ENCODE results near the gene CCL19.

DNA sequence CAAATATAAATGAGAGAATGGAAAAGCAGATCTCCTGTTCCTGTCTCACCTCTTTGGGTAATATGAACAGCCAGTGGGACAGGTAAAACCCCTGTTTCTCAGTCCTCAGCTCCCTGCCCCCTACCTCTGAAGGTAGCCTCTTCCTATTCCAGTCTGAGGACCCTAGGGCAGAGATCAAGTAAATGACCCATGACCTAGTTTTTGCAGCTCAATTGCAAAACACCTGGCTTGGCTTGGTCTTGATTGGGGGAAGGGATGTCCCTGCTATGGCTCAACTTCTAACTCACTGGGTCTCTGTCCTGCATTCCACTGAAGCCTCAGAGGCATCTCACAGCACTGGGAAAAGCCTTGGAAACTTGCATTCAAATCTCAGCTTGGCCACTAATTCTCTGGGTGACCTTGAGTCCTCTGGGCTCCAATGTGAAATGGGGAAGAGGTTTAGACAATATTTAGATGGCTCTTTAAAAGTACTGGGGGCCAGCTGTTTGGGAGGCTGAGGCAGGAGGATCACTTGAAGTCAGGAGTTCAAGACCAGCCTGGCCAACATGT is 46.2 kb downstream of the CCL19 start:
- TF ChIP-seq CBX3 (IDR thresholded peaks at IDR 0.05; ENCODE audit: low read depth) (no peak), EZH2phosphoT487 (IDR thresholded peaks at IDR 0.05; ENCODE audit: borderline replicate concordance) (no peak), POLR2AphosphoS5 (IDR thresholded peaks at IDR 0.05; ENCODE audit: low read depth, low read length) (no peak), POLR2A (IDR thresholded peaks at IDR 0.05; ENCODE audit: borderline replicate concordance, extremely low read depth, insufficient read depth, insufficient read length) (no peak), TCF7L2 (IDR thresholded peaks at IDR 0.05; ENCODE audit: borderline replicate concordance, extremely low read depth, insufficient read depth, insufficient read length) (no peak), YY1 (IDR thresholded peaks at IDR 0.05; ENCODE audit: extremely low read depth, insufficient replicate concordance, low read depth, low read length) (no peak), EZH2 (IDR thresholded peaks at IDR 0.05) (no peak), JUND (IDR thresholded peaks at IDR 0.05) (no peak)
- TF ChIP-seq, protein P1, sequence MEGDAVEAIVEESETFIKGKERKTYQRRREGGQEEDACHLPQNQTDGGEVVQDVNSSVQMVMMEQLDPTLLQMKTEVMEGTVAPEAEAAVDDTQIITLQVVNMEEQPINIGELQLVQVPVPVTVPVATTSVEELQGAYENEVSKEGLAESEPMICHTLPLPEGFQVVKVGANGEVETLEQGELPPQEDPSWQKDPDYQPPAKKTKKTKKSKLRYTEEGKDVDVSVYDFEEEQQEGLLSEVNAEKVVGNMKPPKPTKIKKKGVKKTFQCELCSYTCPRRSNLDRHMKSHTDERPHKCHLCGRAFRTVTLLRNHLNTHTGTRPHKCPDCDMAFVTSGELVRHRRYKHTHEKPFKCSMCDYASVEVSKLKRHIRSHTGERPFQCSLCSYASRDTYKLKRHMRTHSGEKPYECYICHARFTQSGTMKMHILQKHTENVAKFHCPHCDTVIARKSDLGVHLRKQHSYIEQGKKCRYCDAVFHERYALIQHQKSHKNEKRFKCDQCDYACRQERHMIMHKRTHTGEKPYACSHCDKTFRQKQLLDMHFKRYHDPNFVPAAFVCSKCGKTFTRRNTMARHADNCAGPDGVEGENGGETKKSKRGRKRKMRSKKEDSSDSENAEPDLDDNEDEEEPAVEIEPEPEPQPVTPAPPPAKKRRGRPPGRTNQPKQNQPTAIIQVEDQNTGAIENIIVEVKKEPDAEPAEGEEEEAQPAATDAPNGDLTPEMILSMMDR (IDR thresholded peaks at IDR 0.05 in 2 of 3, conservative IDR thresholded peaks at IDR 0.05 in 1 of 3; ENCODE audit: borderline replicate concordance in 1 of 3, insufficient read depth in 1 of 3, low read depth in 2 of 3, low read length in 2 of 3), result no peak
- TF ChIP-seq, protein P2, sequence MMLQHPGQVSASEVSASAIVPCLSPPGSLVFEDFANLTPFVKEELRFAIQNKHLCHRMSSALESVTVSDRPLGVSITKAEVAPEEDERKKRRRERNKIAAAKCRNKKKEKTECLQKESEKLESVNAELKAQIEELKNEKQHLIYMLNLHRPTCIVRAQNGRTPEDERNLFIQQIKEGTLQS (IDR thresholded peaks at IDR 0.05), result no peak
- TF ChIP-seq, protein P3, sequence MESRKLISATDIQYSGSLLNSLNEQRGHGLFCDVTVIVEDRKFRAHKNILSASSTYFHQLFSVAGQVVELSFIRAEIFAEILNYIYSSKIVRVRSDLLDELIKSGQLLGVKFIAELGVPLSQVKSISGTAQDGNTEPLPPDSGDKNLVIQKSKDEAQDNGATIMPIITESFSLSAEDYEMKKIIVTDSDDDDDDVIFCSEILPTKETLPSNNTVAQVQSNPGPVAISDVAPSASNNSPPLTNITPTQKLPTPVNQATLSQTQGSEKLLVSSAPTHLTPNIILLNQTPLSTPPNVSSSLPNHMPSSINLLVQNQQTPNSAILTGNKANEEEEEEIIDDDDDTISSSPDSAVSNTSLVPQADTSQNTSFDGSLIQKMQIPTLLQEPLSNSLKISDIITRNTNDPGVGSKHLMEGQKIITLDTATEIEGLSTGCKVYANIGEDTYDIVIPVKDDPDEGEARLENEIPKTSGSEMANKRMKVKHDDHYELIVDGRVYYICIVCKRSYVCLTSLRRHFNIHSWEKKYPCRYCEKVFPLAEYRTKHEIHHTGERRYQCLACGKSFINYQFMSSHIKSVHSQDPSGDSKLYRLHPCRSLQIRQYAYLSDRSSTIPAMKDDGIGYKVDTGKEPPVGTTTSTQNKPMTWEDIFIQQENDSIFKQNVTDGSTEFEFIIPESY (IDR thresholded peaks at IDR 0.05; ENCODE audit: extremely low read depth, insufficient replicate concordance, low read length), result no peak

All from HCT116 (cell line).